ENCODE data around the gene ORM1.
"Not testable (repeated sequence)": the region's sequence is repeated elsewhere in the genome, so short reads cannot be mapped to it uniquely, and the experiment has no call there.

The ORM1 gene

GRCh38 chr9:114325684-114326254 lies 2.9 kb downstream of the ORM1 start:
- DNase-seq (ENCODE audit: low spot score): peak; percentile 54

GRCh38 chr9:114327749-114328148 lies 4.9 kb downstream of the ORM1 start:
- DNase-seq (ENCODE audit: low spot score): peak; percentile 68

GRCh38 chr9:114328357-114328820 lies 5.5 kb downstream of the ORM1 start:
- peak; percentile 66 for DNase-seq (ENCODE audit: low spot score)

GRCh38 chr9:114328937-114329624 lies 6.2 kb downstream of the ORM1 start:
- DNase-seq (ENCODE audit: low spot score): peak; percentile 48

- DNase-seq (ENCODE audit: low spot score): not testable (repeated sequence)
Observed at GRCh38 chr9:114329625-114330022, 6.7 kb downstream of the ORM1 start, which contains the start of gene ORM2. Gene ORM2 (plus strand): TSS chr9:114329869. CDS start chr9:114329905, 36 bp downstream.

GRCh38 chr9:114330636-114331035 lies 7.7 kb downstream of the ORM1 start:
- no peak for DNase-seq (ENCODE audit: low spot score)

GRCh38 chr9:114331229-114332195 lies 8.6 kb downstream of the ORM1 start:
- DNase-seq (ENCODE audit: low spot score): not testable (repeated sequence)

GRCh38 chr9:114332474-114333040 lies 9.7 kb downstream of the ORM1 start:
- DNase-seq (ENCODE audit: low spot score): not testable (repeated sequence)

- DNase-seq (ENCODE audit: low spot score): not testable (repeated sequence)
Observed at GRCh38 chr9:114333718-114334117, 10.8 kb downstream of the ORM1 start.

- DNase-seq (ENCODE audit: low spot score): no peak
Observed at GRCh38 chr9:114334490-114334889, 11.6 kb downstream of the ORM1 start.

- no peak for DNase-seq (ENCODE audit: low spot score)
Observed at GRCh38 chr9:114335745-114336144, 12.8 kb downstream of the ORM1 start.

- DNase-seq (ENCODE audit: low spot score): no peak
Observed at GRCh38 chr9:114336157-114336556, 13.3 kb downstream of the ORM1 start.

GRCh38 chr9:114336699-114337395 lies 13.9 kb downstream of the ORM1 start:
- no peak for DNase-seq (ENCODE audit: low spot score)

GRCh38 chr9:114338187-114338586 lies 15.3 kb downstream of the ORM1 start:
- no peak for DNase-seq (ENCODE audit: low spot score)

GRCh38 chr9:114339130-114339908 lies 16.4 kb downstream of the ORM1 start:
- peak; percentile 78 for DNase-seq (ENCODE audit: low spot score)

- no peak for DNase-seq (ENCODE audit: low spot score)
Observed at GRCh38 chr9:114341152-114341830, 18.4 kb downstream of the ORM1 start.

- no peak for DNase-seq (ENCODE audit: low spot score)
Observed at GRCh38 chr9:114341991-114342390, 19.1 kb downstream of the ORM1 start.

GRCh38 chr9:114342755-114343440 lies 20.0 kb downstream of the ORM1 start:
- no peak for DNase-seq (ENCODE audit: low spot score)

- no peak for DNase-seq (ENCODE audit: low spot score)
Observed at GRCh38 chr9:114343471-114344187, 20.7 kb downstream of the ORM1 start.

Measured in ecto neural progenitor cell (in vitro differentiated cells).